ENCODE results near the gene NACAD. TPM values are rescaled to one million over a fixed set of nuclear protein-coding genes. Genes with fewer than 3 reads are reported as not detected.

The NACAD gene
- total RNA-seq, 1 donor from 2014 or later = 21.6 TPM

DNA sequence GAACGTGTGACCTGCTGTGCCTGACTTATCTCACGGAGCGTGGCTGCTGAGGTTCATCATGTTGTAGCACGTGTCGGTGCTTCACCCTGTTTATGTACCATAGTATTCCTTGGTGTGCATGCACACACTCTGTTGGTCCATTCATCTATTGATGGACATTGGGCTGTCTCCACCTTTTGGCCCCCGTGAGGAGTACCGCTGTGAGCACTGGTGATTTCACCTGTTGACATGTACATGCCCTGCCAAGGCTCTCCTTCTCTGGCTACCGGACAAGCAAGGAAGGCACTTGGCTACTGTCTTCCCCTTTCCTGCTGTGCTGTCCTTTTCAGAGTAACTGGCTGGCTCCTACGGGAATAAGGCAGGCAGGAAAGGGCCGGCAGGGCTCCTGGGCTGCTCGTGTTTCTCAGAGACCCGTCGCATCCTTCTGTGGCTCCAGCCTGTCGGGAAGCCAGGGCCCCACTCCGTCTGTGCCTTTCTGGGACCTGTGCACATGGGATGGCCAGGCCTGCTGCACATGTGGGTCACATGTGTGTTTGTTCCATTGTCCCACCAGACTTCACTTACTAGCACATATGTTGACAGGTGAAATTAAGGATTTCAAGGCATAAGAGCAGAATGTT, 40.5 kb upstream of the NACAD start:
- no peak overlapping the region for H3K27ac Mint-ChIP-seq (ENCODE audit: unreplicated experiment)
- no peak overlapping the region for H3K27ac ChIP-seq (ENCODE audit: low read depth, low read length)
- no peak overlapping the region for H3K4me2 ChIP-seq (ENCODE audit: low read length)
- no peaks in the 10 kb centered on the region for H3K36me3 Mint-ChIP-seq (ENCODE audit: low read depth, unreplicated experiment)
- no peaks in the 10 kb centered on the region for H3K4me1 ChIP-seq (ENCODE audit: insufficient read depth, low read length)
- H4K20me1 ChIP-seq (ENCODE audit: insufficient read depth, low read length) = no peaks in the 10 kb centered on the region
- H3K9ac ChIP-seq (ENCODE audit: low read length) = no peak overlapping the region
- no peak overlapping the region for H3K4me3 ChIP-seq (ENCODE audit: insufficient read depth, low read depth, low read length)
- H3K9me3 Mint-ChIP-seq (ENCODE audit: unreplicated experiment) = no peaks in the 10 kb centered on the region
- H3K9me3 ChIP-seq (ENCODE audit: insufficient read depth, low read depth, low read length) = no peaks in the 10 kb centered on the region
- no peaks in the 10 kb centered on the region for H3K27me3 ChIP-seq (ENCODE audit: insufficient read depth, low read length)
- no peaks in the 10 kb centered on the region for H3K4me1 Mint-ChIP-seq (ENCODE audit: low read depth, unreplicated experiment)
- no peaks in the 10 kb centered on the region for H3K79me2 ChIP-seq (ENCODE audit: insufficient read depth, low read length)
- DNase-seq (ENCODE audit: low read depth) (no peak), FAIRE-seq (no peak)
- no peak for TF ChIP-seq CTCF (IDR thresholded peaks at IDR 0.05; ENCODE audit: insufficient read depth, low read depth, low read length)
- no peak for TF ChIP-seq EZH2 (IDR thresholded peaks at IDR 0.05; ENCODE audit: insufficient read depth, low read length)
- H3K4me3 Mint-ChIP-seq (ENCODE audit: unreplicated experiment) = no peak overlapping the region
- peaks cover 23% of the 10 kb centered on the region for H3K27me3 Mint-ChIP-seq (ENCODE audit: low read depth, unreplicated experiment)
- H2AFZ ChIP-seq (ENCODE audit: low read depth, low read length) = no peak overlapping the region
- H3K36me3 ChIP-seq (ENCODE audit: insufficient read depth, low read length) = no peaks in the 10 kb centered on the region

DNA sequence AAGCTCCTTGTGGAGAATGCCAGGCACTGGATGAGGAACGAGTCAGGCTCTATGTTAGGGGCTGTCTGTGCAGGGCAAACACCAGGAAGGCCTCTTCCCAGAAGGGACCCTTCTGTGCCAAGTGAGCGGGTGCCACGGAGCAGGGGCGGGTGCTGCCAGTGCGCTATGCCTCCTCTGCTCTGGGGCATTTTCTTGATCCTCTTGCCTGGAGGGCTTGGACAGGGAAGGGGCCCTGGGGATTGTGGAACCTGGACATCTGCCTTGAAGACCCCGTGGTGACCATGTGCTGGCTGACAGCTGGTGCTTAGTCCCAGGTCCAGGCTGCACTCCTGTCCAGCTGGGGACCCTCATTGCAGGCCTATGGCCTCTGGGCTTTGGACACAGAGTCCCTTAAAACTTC, 38.2 kb upstream of the NACAD start:
- Mint-ChIP-seq H3K9me3 (ENCODE audit: unreplicated experiment) (no peaks in the 10 kb centered on the region), H3K36me3 (ENCODE audit: low read depth, unreplicated experiment) (no peaks in the 10 kb centered on the region), H3K4me3 (ENCODE audit: unreplicated experiment) (no peak overlapping the region), H3K4me1 (ENCODE audit: low read depth, unreplicated experiment) (no peaks in the 10 kb centered on the region), H3K27ac (ENCODE audit: unreplicated experiment) (no peak overlapping the region), H3K27me3 (ENCODE audit: low read depth, unreplicated experiment) (peaks cover 22% of the 10 kb centered on the region)
- Histone ChIP-seq H3K4me3 (ENCODE audit: insufficient read depth, low read depth, low read length) (no peak overlapping the region), H2AFZ (ENCODE audit: low read depth, low read length) (no peak overlapping the region), H3K36me3 (ENCODE audit: insufficient read depth, low read length) (no peaks in the 10 kb centered on the region), H3K4me1 (ENCODE audit: insufficient read depth, low read length) (no peaks in the 10 kb centered on the region), H3K4me2 (ENCODE audit: low read length) (no peak overlapping the region), H3K27ac (ENCODE audit: low read depth, low read length) (no peak overlapping the region), H3K27me3 (ENCODE audit: insufficient read depth, low read length) (no peaks in the 10 kb centered on the region), H3K9me3 (ENCODE audit: insufficient read depth, low read depth, low read length) (no peaks in the 10 kb centered on the region), H4K20me1 (ENCODE audit: insufficient read depth, low read length) (no peaks in the 10 kb centered on the region), H3K9ac (ENCODE audit: low read length) (no peak overlapping the region), H3K79me2 (ENCODE audit: insufficient read depth, low read length) (no peaks in the 10 kb centered on the region)
- TF ChIP-seq EZH2 (IDR thresholded peaks at IDR 0.05; ENCODE audit: insufficient read depth, low read length) (no peak), CTCF (IDR thresholded peaks at IDR 0.05; ENCODE audit: insufficient read depth, low read depth, low read length) (no peak)
- DNase-seq (ENCODE audit: low read depth) (no peak), FAIRE-seq (no peak)

DNA sequence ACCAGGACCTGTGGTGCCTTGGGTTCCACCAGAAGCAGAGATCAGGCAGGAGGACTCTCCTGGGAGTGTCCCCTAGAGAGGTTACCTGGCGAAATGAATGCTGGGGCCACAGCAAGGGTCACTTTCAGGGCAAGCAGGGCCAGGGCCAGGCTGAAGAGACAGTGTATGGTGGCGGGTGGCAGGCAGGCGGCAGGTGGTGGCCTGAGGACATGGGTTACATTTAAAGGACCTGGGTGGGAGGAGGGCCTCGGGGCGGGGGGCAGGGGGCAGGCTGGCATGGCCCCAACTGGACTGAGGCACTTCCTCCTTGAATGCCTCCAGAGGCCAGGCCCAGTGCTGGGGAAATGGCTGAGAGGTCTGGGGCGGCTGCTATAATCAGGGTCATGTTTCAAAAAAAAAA, 37.4 kb upstream of the NACAD start:
- Histone ChIP-seq H3K9me3 (ENCODE audit: insufficient read depth, low read depth, low read length) (no peaks in the 10 kb centered on the region), H3K4me1 (ENCODE audit: insufficient read depth, low read length) (no peaks in the 10 kb centered on the region), H3K36me3 (ENCODE audit: insufficient read depth, low read length) (no peaks in the 10 kb centered on the region), H4K20me1 (ENCODE audit: insufficient read depth, low read length) (no peaks in the 10 kb centered on the region), H2AFZ (ENCODE audit: low read depth, low read length) (no peak overlapping the region), H3K79me2 (ENCODE audit: insufficient read depth, low read length) (no peaks in the 10 kb centered on the region), H3K9ac (ENCODE audit: low read length) (no peak overlapping the region), H3K4me3 (ENCODE audit: insufficient read depth, low read depth, low read length) (no peak overlapping the region), H3K4me2 (ENCODE audit: low read length) (no peak overlapping the region), H3K27me3 (ENCODE audit: insufficient read depth, low read length) (no peaks in the 10 kb centered on the region), H3K27ac (ENCODE audit: low read depth, low read length) (no peak overlapping the region)
- TF ChIP-seq CTCF (IDR thresholded peaks at IDR 0.05; ENCODE audit: insufficient read depth, low read depth, low read length) (no peak), EZH2 (IDR thresholded peaks at IDR 0.05; ENCODE audit: insufficient read depth, low read length) (no peak)
- Mint-ChIP-seq H3K4me3 (ENCODE audit: unreplicated experiment) (no peak overlapping the region), H3K27me3 (ENCODE audit: low read depth, unreplicated experiment) (peaks cover 21% of the 10 kb centered on the region), H3K27ac (ENCODE audit: unreplicated experiment) (no peak overlapping the region), H3K4me1 (ENCODE audit: low read depth, unreplicated experiment) (no peaks in the 10 kb centered on the region), H3K9me3 (ENCODE audit: unreplicated experiment) (no peaks in the 10 kb centered on the region), H3K36me3 (ENCODE audit: low read depth, unreplicated experiment) (no peaks in the 10 kb centered on the region)
- FAIRE-seq (no peak), DNase-seq (ENCODE audit: low read depth) (no peak)

Measured in astrocyte (in vitro differentiated cells and primary cell).